Measurements from ENCODE around the gene CORO1C.

The CORO1C gene

DNA sequence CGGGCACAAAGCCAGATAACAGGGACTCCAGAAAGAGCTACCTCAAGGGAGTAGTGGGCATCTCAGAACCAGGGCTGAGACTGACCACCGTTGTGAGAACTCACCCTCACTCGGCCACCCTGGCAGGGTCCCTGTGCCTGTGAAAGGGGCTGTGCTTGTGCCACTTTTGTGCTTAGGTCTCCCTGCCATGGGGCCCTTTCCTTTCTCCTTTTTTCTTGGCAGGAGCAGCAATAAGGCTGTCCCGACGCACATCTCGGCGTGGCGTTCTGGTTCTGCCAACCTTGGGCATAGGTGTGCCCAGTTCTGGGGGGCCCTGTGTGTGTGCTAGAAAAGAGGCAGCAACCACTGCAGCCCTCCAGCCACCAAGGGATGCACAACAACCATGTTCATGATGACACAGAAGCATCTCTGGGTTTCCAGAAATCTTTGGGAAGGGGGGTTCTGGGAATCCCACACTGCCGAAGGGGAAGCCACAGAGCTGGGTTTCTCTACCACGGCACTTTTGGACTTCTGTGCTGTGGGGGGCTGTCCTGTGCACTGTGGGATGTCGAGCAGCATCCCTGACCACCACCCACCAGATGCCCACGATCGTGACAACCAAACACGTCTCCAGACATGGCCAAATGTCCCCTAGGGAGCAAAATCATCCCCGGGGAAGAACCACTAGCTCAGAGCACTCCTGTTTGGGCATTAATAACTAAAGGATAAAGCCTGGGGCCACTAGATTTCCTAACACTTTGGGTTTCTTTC lies 120.3 kb downstream of the CORO1C start:
- DNase-seq, result no peak

DNA sequence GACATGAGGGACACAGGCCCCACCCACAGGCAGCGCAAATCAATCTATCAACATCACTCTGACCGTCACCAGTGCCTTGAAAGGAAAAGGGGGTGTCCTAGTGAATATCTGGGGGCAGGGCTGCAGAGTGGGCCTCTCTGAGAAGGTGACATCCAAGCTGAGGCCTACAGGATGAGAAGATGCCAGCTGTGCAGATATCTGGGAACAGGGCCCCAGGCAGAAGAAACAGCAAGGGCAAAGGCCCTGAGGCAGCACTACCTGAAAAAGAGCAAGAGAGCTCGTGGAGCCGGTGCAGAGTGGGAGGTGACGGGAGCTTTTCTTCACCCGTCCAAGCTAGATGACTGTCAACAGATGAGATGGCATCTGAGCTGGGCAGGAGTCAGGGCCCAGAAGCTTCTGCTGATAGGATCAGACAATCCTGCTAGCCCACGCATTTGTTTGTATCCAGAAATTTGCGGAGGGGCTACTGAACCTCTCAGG lies 120.9 kb downstream of the CORO1C start:
- no peak for DNase-seq

DNA sequence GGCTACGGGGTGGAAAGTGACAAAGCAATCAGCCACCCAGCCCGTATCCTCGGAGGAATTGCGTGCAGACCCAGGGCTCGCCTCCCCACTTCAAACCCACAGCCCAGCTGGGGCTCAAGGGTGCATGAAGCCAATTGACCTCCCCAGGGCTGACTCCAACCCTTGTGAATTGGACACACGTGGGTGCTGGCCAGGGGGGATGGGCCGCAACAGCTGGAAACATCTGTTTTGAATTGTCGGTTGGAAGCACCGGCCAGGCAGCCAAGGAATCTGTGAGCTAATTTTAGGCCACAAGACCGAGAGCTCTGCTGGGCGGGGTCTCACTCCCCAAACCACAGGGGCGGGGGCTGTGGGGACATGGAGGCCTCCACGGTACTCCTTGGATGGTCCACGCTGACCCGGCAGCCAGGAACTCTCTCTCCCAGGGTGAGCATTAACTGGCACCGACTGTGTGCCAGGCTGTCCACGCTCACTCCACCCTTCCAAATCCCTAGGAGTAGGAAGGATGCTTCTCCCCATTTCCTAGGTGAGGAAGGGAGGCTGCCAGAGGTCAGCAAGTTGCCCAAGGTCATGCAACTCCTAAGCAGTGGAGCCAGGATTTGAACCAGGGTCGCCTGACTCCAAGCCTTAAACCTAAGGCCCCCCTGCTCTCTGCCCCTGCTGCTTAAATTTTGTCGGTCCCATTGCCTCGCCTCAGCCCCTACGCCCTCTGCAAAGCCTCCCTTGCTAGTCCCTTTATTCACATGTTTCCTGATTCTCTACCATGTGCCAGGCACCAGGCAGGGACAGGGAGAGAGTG lies 121.6 kb downstream of the CORO1C start:
- no peak for DNase-seq

DNA sequence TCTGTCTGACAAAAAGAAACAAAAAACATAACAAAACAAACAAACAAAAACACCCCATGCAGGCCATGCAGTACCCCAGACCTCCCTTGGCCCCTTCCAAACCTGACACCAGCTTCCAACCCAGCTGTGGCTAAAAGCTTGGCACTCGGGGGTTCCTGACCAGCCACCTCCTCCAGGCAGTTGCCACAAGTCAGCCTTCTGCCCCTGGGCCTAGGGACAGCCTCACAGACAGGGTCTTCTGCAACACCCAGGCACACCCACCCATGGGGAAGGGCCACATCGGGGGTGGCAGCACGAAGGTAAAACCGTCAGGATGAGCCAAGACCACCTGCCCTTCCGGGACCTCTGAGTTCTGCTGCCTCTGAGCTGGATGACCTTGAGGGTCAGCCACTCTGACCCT lies 122.7 kb downstream of the CORO1C start:
- no peak for DNase-seq

DNA sequence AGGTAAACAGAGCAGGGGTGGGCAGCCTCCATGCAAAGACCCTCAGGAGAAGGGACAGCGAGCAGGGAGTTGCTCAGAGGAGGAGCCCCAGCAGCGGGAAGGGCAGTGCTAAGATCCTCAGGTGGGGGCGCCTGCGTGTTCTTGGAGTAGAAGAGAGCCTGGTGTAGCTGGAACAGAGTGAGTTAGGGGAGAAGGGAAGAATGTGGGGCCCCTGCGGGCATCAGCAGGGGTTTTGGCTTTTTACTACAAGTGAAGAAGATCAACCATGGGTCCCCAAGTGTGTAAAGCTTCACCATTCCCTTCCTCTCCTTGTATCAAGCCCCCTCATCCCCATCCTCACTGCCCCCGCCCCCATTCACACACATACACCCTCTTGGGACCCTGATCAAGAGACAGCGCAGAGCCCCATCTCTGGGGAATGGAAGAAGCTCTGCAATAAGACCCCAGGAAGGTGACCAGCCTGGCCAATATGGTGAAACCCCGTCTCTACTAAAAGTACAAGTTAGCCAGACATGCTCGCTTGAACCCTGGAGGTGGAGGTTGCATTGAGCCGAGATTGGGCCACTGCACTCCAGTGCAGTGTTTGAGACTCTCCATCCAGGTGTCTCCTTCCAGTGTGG lies 123.2 kb downstream of the CORO1C start:
- no peak for DNase-seq

DNA sequence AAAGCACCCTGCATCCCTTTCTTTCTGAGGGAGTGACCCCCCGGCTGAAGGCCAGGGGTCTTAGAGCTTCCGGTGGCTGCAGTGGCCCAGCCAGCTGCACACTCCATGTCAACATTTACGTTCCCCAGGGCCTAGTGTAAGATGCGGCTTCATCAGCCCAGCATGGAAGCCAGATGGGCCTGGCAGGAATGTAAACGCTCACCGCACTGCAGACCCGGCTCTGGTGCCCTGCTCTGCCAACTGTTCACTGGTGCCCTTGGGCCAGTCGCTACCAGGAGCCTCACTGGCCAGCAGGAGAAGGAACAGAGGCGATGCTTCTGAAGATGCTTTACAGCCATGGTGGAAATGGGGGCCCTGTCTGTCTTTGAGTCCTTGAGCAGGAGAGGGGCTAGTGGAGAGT lies 124.8 kb downstream of the CORO1C start:
- no peak for DNase-seq

DNA sequence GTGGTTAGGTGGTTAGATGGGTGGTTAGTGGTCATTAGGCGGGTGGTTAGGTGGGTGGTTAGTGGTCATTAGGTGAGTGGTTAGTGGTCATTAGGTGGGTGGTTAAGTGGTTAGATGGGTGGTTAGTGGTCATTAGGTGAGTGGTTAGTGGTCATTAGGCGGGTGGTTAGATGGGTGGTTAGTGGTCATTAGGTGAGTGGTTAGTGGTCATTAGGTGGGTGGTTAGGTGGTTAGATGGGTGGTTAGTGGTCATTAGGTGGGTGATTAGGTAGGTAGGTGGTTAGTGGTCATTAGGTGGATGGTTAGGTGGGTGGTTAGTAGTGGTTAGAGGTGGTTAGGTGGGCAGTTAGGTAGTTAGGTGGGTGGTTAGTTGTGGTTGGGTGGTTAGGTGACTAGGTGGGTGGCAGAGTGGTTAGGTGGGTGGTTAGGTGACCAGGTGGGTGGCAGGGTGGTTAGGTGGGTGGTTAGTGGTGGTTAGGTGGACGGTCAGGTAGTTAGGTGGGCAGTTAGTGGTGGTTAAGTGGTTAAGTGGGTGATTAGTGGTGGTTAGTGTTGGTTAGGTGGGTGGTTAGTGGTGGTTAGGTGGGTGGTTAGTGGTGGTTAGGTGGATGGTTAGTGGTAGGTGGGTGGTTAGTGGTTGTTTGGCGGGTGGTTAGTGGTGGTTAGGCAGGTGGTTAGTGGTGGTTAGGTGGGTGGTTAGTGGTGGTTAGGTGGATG lies 125.5 kb downstream of the CORO1C start:
- DNase-seq, result no peak

DNA sequence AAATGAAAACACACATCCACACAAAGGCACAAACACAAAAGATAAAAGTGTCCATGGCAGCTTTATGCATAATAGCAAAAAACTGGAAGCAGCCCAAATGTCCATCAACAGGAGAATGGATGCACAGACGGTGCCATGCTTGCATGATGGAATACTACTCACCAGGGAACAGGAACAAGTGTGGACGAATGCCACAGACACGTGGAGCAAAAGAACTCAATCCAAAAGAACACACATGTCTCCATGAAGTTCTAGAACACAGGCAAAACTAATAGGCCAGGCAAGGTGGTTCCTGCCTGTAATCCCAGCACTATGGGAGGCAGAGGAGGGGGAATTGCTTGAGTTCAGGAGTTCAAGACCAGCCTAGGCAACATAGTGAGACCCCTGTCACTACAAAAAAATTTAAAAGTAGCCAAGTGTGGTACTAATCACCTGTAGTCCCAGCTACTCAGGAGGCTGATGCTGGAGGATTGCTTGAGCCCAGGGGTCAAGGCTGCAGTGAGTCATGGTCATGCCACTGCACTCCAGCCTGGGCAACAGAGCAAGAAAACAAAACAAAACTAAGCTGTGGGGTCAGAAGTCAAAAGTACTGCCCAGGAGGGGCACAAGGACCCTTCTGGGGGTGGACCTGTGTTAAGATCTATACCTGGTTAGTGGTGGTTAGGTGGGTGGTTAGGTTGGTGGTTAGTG lies 126.2 kb downstream of the CORO1C start:
- no peak for DNase-seq

DNA sequence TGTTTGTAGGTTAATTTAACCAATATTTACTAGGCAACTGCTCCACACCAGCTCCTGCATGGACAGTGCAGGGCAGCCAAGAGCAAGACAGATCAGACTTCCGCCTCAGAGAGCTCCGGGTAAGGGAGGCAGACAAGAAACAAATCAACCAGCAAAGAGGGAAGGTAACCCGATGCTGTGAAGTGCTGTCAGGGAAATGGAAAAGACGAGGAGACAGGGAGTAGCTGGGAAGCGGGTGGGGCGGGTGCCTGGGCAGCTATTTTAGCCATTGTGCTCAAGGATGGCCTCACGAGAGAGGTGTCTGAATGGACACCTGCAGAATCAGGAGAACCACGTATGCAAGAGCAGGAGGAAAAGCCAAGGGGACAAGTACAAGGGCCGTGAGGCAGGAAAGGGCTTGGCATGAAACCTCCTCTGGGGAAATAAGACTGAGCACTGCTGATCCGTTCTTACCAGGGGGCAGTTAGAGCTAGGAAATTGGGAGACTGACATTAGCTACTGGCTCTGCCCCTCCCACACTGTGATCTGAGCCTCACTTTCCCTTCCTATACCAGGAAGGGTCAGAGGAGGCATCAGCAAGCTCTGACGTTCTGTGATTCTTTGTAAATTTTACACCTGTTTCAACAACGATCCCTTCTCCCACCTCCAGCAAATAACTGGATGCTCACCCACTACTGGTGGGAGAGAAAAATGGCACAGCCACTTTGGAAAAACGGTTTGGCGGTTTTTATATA lies 126.9 kb downstream of the CORO1C start:
- no peak for DNase-seq

DNA sequence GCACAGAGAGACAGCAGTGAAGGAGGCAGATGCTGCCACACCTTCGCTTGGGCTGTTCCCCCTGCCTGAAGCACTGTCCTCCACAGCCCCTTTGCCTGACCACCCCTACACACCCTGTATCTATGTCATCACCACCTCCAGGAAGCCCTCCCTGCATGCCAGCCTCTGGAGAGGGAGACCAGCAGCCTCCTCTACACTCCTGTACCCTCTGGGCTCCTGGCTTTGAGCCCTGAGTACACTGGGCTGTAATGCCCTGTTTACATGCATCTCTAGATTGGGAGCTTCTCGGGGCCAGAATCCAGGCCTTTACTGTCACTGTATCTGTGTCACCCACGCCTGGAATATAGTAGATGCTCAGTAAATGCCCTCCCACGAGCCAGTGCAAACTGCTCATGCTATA lies 127.6 kb downstream of the CORO1C start:
- DNase-seq, result no peak

DNA sequence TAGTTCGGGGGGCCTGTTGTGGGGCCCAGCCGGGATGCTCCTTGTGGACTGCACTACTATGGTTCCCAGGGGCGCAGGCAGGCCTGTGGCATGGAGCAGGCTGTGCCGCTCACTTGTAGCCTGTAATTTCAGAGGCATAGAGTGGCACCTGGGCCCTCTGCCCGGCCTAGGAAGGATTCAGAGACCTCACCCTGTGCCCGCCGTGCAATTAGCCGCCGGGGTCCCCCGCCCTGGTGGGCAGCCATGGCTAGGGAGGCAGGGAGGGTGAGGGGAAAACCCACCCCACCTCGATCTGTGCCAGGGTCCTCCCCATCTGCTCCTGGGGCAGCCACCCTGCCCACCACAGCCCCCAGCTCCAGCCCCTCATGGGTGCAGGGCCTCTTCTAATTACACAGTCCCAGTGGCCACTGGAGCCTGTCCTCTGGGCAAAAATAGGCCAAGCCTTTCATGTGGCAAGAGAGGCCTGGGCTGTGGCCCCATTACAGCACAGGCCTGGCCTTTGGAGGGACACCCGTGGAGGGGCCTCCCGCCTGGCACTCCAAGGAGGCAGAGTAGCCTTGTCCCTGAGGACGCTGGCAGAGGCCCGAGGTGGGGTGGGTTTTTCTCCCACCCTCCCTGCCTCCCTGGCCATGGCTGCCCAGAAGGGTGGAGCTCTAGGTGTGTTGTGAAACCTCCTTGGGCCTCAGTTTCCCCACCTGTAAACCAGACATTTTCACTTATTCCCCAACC lies 128.2 kb downstream of the CORO1C start:
- DNase-seq, result no peak

DNA sequence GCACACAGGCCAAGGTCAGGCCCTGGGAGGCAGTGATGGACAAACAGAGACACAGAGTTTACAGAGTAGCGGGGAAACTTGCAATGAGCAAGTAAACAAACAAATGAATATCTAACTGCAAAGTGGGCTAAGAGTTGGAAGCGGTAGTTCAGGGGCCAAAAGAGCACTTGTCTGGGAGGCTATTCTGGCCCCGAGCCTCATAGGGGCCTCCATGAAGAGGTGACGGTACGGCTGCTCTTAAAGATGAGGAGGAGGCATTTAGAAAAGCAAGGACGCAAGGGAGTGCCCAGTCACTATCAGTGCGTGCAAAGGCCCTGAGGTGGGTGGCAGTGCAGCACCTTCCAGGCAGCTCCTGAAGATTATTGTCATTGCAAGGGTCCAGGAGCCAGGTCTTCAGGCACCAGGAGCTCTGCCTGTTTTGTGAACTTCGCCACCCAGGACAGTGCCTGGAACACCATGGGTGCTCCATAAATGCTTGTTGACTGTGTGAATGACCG lies 129.1 kb downstream of the CORO1C start:
- no peak for DNase-seq

DNA sequence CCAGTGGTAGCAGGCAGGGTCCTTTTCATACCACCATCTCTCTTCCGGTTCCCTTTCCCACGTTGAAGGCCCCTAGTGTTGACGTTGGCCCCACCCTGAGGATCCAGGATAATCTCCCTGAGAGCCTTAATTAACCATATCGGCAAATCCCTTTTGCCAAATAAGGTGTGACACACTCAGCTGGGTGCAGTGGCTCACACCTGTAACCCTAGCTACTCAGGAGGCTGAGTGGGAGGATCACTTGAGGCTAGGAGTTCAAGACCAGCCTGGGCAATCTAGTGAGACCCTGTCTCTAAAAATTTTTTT lies 130.7 kb downstream of the CORO1C start:
- DNase-seq, result no peak

DNA sequence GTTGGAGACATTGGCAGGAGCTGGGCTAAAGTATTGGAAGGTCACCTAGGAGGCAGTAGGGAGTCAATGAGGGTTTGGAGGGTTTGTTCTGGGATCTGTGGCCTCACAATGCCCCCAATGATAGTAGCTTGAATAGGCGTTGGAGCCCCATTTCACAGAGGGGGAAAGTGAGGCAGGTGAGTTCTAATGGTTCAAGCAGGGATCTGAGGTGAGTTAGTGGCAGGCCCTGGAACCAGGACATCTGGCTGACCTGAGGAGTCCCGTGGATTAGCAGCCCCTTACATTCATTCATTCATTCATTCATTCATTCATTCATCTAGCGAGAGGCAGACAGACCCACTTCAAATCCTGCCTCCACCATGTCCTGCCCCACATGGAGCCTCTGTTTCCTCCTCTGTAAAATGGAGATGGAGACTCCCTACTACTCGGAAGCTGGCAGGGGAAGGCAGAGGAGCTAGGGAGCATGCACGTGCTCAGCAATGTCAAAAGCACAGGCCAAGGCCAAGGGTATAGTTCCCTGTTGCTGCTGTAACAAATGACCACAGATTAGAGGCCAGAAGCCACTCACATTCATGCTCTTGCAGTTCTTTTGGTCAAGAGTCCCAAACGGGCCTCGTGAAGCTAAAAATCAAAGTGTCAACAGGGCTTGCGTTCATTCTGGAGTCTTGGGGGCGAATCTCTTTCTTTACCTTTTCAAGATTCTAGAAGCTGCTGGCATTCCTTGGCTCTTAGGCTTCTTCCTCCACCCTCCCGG lies 131.2 kb downstream of the CORO1C start:
- no peak for DNase-seq

DNA sequence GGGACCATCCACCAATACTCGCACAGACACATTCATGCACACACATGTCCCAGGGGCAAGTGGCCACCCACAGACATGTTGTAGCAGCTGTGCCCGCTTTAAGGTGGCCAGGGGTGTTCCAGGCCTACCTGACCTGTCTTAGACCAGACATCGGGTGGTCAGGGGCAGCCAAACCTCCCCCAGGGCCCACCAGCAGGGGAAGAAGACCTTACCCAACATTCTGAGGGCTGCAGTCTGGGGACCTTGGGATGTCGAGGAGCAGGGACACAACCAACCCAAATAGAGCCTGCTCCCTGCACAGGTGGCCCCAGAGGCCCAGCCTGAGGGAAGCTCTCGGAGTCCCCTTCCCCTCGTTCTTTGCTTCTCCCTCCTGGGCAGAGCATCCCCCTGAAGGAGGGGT lies 131.8 kb downstream of the CORO1C start:
- DNase-seq, result no peak

DNA sequence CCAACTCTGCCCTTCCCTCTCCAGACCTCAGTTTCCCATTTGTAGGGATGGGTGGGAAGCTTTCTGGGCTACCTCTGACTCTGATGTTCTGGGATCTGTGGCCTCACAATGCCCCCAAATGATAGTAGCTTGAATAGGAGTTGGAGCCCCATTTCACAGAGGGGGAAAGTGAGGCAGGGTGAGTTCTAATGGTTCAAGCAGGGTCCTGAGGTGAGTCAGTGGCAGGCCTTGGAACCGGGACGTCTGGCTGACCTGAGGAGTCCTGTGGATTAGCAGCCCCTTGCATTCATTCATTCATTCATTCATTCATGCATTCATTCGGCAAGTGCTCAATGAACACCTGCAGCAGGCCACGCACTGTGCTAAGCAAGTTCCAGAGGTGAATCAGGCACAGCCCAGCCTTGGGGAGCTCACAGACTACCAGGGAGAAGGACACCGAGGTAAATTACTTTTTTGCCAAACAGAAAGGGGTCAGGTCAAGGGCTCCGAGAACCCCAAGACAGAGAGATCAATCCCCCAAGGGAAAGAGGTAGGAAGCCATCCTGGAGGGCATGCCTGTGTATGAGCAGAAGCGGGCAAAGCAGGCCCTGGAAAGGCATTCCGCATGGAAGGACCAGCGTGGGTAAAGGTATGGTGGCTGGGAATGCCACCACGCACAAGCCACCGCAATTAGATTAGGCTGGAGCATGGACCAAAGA lies 132.6 kb downstream of the CORO1C start:
- no peak for DNase-seq

DNA sequence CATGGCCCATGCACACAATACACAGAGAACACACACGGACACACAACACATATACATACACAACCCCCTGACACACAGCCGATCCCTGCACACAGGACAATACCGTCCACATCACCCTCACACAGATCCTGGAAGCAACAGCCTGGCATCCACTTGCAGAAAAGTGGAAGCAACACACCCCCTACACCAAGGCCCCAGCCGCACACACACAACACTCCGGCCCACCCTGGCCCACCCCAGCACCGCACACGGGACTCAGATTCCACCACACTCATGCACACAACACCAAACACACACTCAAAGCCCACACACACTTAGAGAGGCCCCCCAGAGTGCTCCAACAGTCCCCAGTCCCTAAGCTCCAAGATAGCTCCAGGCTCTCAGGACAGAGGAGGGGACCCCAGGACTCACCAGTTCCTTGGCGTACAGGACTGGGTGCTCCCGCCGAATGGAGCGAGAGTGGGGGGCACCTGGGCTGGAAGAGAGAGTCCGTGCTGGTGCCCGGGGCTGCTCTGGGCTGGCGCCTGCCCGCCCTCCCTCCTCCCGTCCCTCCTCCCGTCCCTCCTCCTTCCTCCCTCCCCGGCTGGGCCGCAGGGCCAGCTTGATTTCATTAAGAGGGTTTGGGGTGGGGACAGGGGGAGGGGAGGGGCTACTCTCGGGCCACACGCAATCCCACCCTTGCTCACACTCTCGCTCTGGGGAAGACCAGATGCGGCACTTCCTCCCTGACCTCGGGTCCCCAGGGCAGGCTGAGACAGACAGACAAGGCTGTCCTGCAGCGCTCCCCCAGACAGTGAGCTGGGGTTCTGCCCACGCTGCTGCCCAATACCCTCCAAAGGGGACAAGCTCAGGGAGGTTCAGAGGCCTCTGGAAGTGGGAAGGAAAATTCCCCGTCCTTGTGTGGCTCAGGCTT lies 133.5 kb downstream of the CORO1C start, which contains the start of gene TMEM119:
TSS of gene TMEM119 (minus strand) at position 526 of the 913 bp plus-strand sequence. CDS start 5,701 bp downstream, outside the sequence.
- no peak for DNase-seq

DNA sequence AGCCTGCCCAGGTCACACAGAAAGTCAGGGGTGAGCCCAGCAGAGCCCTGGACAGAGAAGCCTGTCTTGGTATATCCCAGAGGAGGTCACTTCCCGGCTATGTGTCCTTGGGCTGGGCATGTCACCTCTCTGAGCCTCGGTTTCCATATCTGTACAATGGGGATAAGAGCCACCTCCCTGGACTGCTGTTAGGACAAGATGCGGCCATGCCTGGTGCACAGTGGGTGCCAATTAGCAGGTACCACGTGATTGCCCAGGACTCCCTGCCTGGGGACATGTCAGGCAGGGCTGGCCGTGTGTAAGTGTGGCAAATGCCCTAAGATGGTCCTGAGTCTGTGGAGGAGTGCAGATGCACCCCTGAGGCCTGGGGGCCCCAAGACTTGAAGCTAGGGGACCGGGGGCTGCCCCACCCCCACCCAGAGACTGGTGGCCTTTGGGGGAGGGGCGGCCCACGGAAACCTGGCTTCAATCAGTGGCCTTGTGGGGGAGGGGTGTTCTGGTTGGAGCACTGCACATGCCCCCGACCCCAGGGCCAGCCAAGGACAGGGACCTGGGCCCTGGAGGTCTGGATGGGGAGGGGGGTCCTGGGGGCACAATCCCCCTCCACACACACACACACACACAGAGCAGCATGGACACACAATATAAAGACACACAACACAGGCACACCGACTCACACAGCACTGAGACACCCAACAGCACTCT lies 134.3 kb downstream of the CORO1C start:
- DNase-seq, result no peak

Data from NCI-H2227 treated with DMSO at 0.1 percent for 48 hours (cell line).